HPDE6-E6E7 (cell line): ENCODE measurements around the gene TNFAIP6.
"Not testable (repeated sequence)": the region's sequence is repeated elsewhere in the genome, so short reads cannot be mapped to it uniquely, and the experiment has no call there.

Source experiments
- DNase-seq: peaks from one replicate; pipeline ENCODE4 v3.0.0; 2011; ENCODE audit warnings: missing footprints; ENCODE audit errors: extremely low spot score

TNFAIP6 gene

GRCh38 chr2:151417650-151418049 lies 60.3 kb downstream of the TNFAIP6 start:
- DNase-seq, result no peak

GRCh38 chr2:151421681-151422080 lies 64.3 kb downstream of the TNFAIP6 start:
- not testable (repeated sequence) for DNase-seq

GRCh38 chr2:151422917-151423439 lies 65.6 kb downstream of the TNFAIP6 start:
- no peak for DNase-seq

GRCh38 chr2:151423760-151424159 lies 66.4 kb downstream of the TNFAIP6 start:
- DNase-seq, result no peak
